ENCODE results near the gene SLC35F1.

The SLC35F1 gene

DNA sequence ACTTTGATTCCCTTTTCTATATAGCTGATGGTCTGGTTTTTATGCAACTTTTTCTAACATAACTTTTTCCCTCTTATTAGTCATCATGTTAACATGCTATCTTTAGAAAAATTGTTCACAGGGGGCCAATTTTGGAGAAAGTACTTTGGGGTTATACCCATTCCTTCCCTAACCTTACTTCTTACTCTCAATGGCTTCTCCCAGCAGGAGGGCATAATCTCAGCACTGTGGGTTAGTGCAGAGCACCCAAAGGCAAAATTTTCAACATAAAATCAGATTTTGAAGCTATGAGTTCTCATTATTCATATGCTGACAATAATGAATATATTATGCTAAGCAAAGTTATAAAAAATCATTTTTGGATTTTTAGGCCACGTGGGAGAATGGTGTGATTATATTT is 299.2 kb downstream of the SLC35F1 start:
- no peak for DNase-seq

- DNase-seq, result no peak
Measured at GRCh38 chr6:118207947-118208346, 300.9 kb downstream of the SLC35F1 start.

GRCh38 chr6:118212451-118213173 is 305.5 kb downstream of the SLC35F1 start:
- DNase-seq, result no peak

- DNase-seq, result no peak
Measured at GRCh38 chr6:118215269-118215668, 308.2 kb downstream of the SLC35F1 start.

GRCh38 chr6:118216751-118217150 is 309.7 kb downstream of the SLC35F1 start:
- no peak for DNase-seq

DNA sequence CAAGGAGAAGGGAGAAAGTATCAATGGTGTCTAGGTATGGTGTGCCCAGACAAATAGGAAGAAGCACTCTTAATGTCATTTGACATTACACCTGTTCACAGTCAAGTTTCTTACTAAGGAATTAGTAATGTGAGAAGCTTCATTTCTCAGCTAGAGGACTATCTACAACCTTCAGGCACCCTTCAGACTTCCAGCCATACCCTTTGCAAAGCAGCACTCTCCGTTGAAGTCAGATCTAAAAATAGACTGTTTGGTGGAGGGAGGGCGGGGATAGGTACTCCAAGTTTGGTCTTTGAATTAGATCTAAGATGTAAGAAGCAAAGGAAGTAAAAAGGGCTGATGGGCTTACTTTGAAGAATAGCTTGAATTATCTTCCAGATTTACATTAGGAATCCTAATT is 311.1 kb downstream of the SLC35F1 start:
- DNase-seq, result no peak

- DNase-seq, result no peak
Measured at GRCh38 chr6:118220429-118221128, 313.5 kb downstream of the SLC35F1 start.

GRCh38 chr6:118223316-118223715 is 316.3 kb downstream of the SLC35F1 start:
- DNase-seq, result no peak

DNA sequence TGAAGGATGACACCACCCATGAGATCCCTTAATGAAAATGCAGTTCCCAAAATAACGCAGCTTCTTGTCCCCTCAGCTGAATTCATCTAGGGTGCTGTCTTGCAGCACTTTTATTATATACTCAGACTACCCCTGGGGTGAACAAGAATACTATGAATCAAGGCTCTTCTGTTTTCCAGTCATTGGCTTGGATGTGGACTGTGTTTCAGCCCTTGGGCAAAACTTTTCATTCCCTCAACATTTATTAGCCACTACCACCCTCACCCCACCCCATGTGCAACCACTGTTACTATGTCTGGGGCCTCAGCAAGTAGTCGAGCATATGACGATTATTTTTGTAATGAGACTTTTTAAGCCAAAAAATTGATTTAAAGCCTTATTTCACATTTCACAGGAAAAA is 321.8 kb downstream of the SLC35F1 start:
- no peak for DNase-seq

DNA sequence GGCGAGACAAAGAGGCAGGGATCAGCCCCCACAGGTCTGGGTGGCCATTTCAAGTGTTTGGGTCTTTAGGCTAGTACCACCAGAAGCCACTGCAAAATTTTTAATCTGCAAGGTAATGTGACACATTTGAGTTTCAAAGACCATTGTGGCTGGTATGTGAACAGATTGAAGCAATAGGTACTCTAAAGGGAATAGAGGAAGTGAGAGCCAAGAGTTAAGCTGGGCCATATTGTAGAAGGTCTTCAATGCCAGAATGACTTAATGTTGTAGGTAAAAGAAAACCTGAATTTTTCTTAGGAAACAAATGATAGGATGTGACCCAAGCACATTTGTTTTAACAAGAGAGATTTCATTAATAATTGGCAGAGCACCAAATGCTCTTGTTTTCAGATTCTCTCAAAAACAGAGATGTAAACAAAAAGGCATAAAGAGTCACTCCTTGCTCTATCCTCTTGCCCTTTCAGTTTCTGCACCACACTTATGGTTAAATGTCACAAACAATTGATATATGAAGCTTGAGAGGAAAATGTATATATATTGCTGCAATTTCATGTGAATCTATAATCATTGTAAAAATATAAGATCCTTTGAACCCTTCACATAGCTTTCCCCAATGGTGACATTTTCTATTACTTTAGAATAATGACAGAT is 333.9 kb downstream of the SLC35F1 start:
- no peak for DNase-seq

GRCh38 chr6:118246406-118246805 is 339.3 kb downstream of the SLC35F1 start:
- no peak for DNase-seq

DNA sequence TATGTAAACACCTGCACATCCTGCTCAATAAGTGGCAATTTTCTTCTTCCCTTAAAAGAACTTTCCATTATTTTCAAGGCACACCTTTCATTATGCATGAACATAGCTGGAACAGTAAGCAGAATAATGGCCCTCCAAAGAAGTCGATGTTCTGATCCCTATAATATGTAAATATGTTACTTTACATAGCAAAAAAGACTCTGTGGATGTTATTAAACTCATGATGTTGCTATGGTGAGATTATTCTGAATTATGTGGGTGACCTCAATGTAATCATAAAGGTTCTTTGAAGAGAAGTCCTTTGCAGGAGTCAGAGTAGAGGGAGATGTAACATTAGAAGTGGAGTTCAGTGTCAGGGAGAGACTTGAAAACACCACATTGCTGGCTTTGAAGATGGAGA is 341.1 kb downstream of the SLC35F1 start:
- no peak for DNase-seq

DNA sequence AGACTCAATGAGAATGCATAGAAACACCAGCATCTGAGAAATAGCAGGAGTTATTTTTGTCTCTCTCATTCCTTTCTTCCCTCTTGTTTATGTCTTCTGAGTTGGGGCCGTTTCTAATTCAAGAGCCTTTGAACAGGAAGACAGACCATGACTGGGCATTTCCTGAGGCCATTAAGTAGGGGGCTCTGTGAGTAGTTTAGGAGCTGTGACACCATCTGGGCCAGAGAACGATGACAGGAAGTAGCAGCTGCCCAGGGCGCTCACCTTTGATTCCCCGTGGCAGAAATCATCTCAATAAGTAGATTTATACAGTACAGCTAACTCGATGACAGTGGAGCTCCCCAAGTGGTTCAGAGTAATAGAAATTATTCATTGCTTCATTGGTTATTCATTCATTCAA is 342.6 kb downstream of the SLC35F1 start:
- DNase-seq, result no peak

- DNase-seq, result no peak
Measured at GRCh38 chr6:118252474-118252873, 345.4 kb downstream of the SLC35F1 start.

DNA sequence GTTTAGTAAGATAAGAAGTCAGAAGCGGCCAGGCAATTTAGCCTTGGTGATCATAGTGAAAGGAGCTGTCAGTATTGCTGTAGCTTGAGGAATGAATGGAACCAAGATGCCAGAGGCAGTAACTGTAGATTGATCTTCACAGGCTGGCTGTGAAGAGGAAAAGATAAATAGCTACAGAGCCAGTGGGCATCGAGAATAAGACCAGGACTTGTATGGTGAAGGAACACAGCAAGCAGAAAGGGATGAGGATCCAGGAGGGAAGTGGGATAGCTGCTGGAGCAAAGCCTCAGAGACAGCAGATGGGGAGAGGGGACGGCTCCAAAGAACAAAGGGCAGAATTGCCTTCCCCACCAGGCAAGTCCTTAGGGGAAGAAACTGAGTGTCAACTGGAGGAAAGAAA is 346.7 kb downstream of the SLC35F1 start:
- DNase-seq, result no peak

DNA sequence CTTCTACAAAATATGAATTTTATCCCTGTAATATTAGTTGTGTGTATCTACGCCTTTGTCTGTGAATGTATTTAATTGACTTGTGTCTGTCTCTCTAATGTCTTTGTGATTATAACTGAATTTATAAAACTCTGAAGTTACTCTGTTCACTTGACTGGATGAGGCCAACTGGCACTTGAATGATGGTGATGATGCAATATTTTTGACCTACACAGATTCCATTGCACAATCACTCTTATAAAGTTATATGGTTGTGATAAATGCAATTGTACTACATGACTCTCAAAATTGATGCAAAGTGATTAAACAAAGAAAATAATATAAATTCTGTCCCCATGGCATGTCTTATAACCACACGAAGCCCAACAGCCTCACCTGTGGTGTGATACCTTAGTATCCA is 353.8 kb downstream of the SLC35F1 start:
- DNase-seq, result no peak

DNA sequence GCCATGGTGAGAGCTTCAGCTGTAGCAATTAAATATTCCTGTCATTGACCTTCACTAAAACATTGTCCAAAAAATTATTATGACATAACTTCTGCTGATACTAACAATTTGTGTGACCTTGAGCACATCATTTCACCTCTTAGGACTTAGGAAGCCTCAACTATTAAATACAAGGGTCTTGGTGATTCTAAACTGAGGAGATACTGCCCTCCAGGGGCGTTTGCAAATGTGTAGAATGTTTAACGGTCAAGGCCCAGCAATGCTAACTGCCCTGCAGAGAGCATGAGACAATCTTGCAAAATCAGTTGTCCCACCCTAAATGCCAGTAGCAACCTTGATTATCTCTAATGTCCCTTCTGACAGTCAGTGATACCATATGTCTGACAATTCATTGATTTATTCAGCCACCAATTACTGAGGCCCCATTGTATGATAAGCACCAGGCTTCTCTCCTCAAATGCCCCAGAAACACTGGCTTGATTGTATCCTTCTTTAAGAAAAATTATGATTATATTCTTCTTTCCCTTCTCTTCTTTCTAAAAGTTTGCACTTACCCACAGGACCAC is 356.9 kb downstream of the SLC35F1 start:
- DNase-seq, result no peak

DNA sequence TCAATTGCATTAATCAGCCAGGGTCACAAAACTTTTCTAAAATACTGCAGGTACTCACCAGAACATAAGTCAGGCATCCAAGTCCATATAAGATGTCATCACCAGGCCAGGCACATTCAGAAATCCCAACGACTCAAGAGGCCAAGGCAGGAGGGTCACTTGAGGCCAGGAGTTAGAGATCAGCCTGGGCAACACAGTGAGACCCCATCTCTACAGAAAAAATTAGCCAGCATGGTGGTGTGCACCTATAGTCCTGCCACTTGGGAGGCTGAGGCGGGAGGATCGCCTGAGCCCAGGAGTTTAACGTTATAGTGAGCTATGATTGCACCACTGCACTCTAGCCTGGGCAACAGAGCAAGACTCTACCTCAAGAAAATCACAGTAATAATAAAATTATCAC is 362.6 kb downstream of the SLC35F1 start:
- DNase-seq, result no peak

DNA sequence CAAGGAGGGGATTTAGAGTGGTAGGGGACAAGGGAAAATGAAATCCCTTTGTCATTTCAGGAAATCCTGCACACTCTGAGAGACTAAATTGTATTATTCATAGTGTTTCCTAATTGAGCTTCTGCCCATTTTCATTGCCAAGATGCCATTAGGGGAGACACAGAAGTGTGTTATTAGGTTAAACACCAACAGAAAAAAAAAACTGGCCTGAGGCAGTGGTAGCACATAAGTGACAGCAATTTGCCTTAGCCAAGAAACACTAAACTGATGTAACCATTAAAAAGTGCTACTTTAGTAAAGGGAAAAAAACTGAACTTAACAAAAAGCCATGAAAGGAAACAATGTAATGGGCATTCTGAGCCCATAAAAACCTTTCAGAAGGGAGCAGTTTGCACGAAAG is 370.6 kb downstream of the SLC35F1 start:
- no peak for DNase-seq

DNA sequence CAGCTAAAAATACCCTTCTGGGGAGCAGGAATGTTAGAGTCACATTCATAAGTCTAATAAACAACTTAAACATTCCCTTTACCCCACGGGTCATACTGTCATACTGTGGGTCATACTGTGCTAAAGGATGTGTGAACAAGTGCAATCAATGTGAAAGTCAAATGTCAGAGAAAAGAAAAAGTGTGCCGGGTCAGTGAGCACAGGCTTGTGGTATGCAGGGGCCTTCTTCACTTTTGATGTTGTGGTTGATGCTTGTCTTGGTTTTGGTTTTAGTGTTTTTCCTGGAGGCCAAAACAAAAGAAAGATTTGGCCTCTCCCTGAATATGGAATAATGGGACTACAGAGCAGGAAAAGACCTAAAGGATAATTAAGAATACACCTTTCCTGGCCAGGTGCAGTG is 373.1 kb downstream of the SLC35F1 start:
- no peak for DNase-seq

DNA sequence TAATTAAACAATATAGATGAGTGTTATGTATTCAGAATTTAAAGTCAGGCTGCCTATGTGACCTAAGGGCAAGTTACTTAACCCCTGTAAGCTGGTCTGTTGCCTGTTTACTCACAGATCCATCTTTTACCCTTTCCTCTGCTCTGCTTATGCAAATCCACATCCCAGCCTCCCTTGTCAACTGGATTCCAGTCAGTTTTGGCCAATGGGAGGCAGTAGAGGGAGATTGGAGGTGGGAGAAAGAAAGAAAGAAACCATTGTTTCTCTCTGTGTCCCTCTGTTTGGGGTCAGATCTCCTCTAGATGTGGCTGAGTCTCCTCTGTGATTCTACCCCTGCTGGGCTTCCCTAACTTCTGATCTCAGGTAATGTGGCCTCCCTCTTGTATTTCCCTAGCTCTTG is 374.2 kb downstream of the SLC35F1 start:
- DNase-seq, result no peak

DNA sequence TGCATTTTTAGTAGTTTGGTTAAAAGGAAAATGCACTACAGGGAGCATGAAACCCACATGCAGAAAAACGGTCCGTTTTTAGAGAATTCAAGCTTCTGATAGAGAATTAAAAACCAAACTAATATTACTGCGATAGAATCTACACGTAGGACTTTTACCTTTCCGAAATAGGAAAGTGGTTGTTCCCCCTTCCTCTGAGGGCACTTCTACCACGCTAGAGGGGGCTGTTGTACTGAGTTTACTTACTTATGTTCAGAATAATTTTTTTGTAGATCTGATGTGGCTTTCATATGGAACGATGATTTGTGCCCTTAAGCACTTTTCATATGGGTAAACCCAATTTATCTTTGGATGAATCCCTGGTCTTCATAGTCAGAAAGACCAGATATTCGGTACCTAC is 376.7 kb downstream of the SLC35F1 start:
- no peak for DNase-seq

DNA sequence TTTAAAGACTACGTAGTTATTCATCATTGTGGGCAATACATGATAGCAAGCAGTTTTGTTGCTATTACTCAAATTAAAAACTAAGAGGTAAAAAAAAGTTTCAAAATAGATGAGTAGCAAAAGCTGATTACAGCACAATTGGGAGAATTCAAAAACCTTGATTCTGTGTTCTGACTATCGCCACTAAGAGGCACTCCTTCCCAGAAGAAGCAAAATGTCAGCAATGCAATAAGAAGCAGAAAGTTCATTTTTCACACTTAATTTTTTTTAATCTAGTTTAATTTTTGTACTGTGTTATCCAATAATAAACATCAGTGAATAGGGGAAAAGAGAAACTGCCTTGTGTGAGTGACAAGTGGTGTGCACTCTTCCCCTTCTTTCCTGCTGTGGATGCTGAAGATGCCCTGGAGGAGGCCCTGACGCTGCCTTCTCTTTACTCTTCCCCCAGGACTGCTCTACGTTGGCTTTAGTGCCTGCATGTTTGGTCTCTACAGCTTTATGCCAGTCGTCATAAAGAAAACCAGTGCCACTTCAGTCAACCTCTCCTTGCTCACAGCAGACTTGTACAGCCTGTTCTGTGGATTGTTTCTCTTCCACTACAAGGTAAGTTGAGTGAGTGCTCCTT is 377.8 kb downstream of the SLC35F1 start:
- no peak for DNase-seq

DNA sequence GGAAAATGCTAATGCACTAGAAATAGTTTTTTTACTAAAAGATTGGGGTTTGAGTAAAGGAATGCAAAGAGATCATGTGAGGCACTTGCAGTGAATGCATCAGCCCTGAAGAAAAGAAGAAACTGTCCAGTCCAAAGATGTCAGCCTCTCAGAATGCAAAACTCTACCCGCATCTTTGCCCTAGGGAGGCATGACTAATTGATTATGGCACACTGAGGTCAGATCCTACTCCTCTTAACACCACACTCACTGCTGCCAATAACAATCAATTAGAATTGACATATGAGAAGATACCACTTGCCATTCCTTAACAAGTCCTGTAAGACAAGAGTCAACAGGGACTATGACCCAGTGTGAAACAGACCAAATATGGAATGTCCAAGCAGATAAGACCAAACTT is 378.7 kb downstream of the SLC35F1 start:
- DNase-seq, result no peak
